ENCODE data around the gene HECTD2. TPM values are rescaled to one million over a fixed set of nuclear protein-coding genes. Genes with fewer than 3 reads are reported as not detected.

HECTD2 gene
- total RNA-seq, 2 donors from 2014 or later, result 18.7 to 22.8 TPM

GRCh38 chr10:91536733-91537132 lies 126.6 kb downstream of the HECTD2 start:
- no peaks in the 10 kb centered on the region for H3K9me3 ChIP-seq
- 2% methylated on average over 2 of the region's 2 CpGs for WGBS
- no peaks in the 10 kb centered on the region for H3K4me1 ChIP-seq (replicated peaks)
- H3K27me3 ChIP-seq (replicated peaks; ENCODE audit: insufficient read depth), result no peaks in the 10 kb centered on the region
- peak overlapping the region in 1 of 2 donors; percentile 10 for H3K27ac ChIP-seq
- H3K36me3 ChIP-seq, result no peaks in the 10 kb centered on the region
- no peak for DNase-seq (ENCODE audit: low spot score)
- intact Hi-C loops (cut with DNase I), result no loop called here
- TF ChIP-seq POLR2A (IDR thresholded peaks at IDR 0.05) (no peak), POLR2AphosphoS5 (IDR thresholded peaks at IDR 0.05) (peak; percentile 43)
- no peak overlapping the region for H3K4me3 ChIP-seq

- intact Hi-C loops (cut with DNase I), result no loop called here
- no peak overlapping the region for H3K27ac ChIP-seq
- WGBS, result 92% methylated on average over 4 of the region's 4 CpGs
These were observed 127.7 kb downstream of the HECTD2 start for GRCh38 chr10:91537614-91538383.

GRCh38 chr10:91539930-91540329 lies 129.8 kb downstream of the HECTD2 start:
- Histone ChIP-seq H3K27me3 (replicated peaks; ENCODE audit: insufficient read depth) (no peaks in the 10 kb centered on the region), H3K4me1 (replicated peaks) (no peaks in the 10 kb centered on the region), H3K27ac (no peak overlapping the region), H3K4me3 (no peak overlapping the region), H3K9me3 (no peaks in the 10 kb centered on the region), H3K36me3 (no peaks in the 10 kb centered on the region)
- TF ChIP-seq POLR2A (IDR thresholded peaks at IDR 0.05), result no peak
- TF ChIP-seq POLR2AphosphoS5 (IDR thresholded peaks at IDR 0.05), result no peak
- no peak for TF ChIP-seq CTCF (IDR thresholded peaks at IDR 0.05)
- no peak for DNase-seq (ENCODE audit: low spot score)
- intact Hi-C loops (cut with DNase I), result no loop called here
- WGBS, result 95% methylated on average over 5 of the region's 5 CpGs

More at GRCh38 chr10:91537614-91538383, 127.7 kb downstream of the HECTD2 start:
- no peak overlapping the region for H3K4me3 ChIP-seq
- no peaks in the 10 kb centered on the region for H3K36me3 ChIP-seq
- no peaks in the 10 kb centered on the region for H3K27me3 ChIP-seq (replicated peaks; ENCODE audit: insufficient read depth)
- no peak for DNase-seq (ENCODE audit: low spot score)
- H3K4me1 ChIP-seq (replicated peaks), result no peaks in the 10 kb centered on the region
- no peaks in the 10 kb centered on the region for H3K9me3 ChIP-seq
- TF ChIP-seq POLR2AphosphoS5 (IDR thresholded peaks at IDR 0.05), result no peak
- no peak for TF ChIP-seq CTCF (IDR thresholded peaks at IDR 0.05)
- no peak for TF ChIP-seq POLR2A (IDR thresholded peaks at IDR 0.05)

- no peak for DNase-seq (ENCODE audit: low spot score)
These were observed 130.6 kb downstream of the HECTD2 start for GRCh38 chr10:91540733-91541132.

GRCh38 chr10:91541481-91541880 lies 131.3 kb downstream of the HECTD2 start:
- H3K4me1 ChIP-seq (replicated peaks), result no peaks in the 10 kb centered on the region
- intact Hi-C loops (cut with DNase I), result no loop called here
- TF ChIP-seq POLR2A (IDR thresholded peaks at IDR 0.05), result no peak
- TF ChIP-seq CTCF (IDR thresholded peaks at IDR 0.05), result no peak
- TF ChIP-seq POLR2AphosphoS5 (IDR thresholded peaks at IDR 0.05), result no peak
- 54% methylated on average over 6 of the region's 6 CpGs for WGBS
- no peaks in the 10 kb centered on the region for H3K36me3 ChIP-seq
- H3K27ac ChIP-seq, result no peak overlapping the region
- H3K9me3 ChIP-seq, result no peaks in the 10 kb centered on the region
- DNase-seq (ENCODE audit: low spot score), result no peak
- H3K27me3 ChIP-seq (replicated peaks; ENCODE audit: insufficient read depth), result no peaks in the 10 kb centered on the region
- no peak overlapping the region for H3K4me3 ChIP-seq

More at GRCh38 chr10:91540733-91541132, 130.6 kb downstream of the HECTD2 start:
- H3K36me3 ChIP-seq, result no peaks in the 10 kb centered on the region
- H3K27ac ChIP-seq, result no peak overlapping the region
- intact Hi-C loops (cut with DNase I), result no loop called here
- H3K9me3 ChIP-seq, result no peaks in the 10 kb centered on the region
- 83% methylated on average over 6 of the region's 6 CpGs for WGBS
- TF ChIP-seq CTCF (IDR thresholded peaks at IDR 0.05) (no peak), POLR2A (IDR thresholded peaks at IDR 0.05) (no peak), POLR2AphosphoS5 (IDR thresholded peaks at IDR 0.05) (no peak)
- H3K4me3 ChIP-seq, result no peak overlapping the region
- no peaks in the 10 kb centered on the region for H3K27me3 ChIP-seq (replicated peaks; ENCODE audit: insufficient read depth)
- no peaks in the 10 kb centered on the region for H3K4me1 ChIP-seq (replicated peaks)
